Kidney (tissue), 14 donors: Measurements from ENCODE around the gene NFAM1. TPM values are rescaled to one million over a fixed set of nuclear protein-coding genes. Genes with fewer than 3 reads are reported as not detected.
A peak's percentile ranks its signal among the peaks of the same experiment; 100 is the strongest.

Source experiments
- DNase-seq, 5 donors: peaks; one replicate each; pipeline ENCODE4 v3.0.0-alpha.2; 2013 to 2020
- FAIRE-seq: peaks from 2 replicates; lab custom pipeline; 2012; peaks lifted over from hg19 to GRCh38; lab: Jason Lieb, UNC
- H3K27ac ChIP-seq, 2 donors: one replicate each; pipeline ENCODE4 v1.7.0; 2013; ENCODE audit warnings: low read depth in 2 of 2, low read length in 2 of 2, inconsistent platforms in 1 of 2
- H3K27me3 ChIP-seq: one replicate; pipeline ENCODE4 v1.7.1; 2013; ENCODE audit warnings: low read length, inconsistent platforms; ENCODE audit not compliant: control insufficient read depth, insufficient read depth
- H3K36me3 ChIP-seq, 3 donors: one replicate each; pipeline versions ENCODE4 v1.7.0 to v1.7.1; 2013; ENCODE audit warnings: low read length in 3 of 3, control low read depth in 1 of 3, inconsistent platforms in 1 of 3; ENCODE audit not compliant: insufficient read depth in 3 of 3, control insufficient read depth in 2 of 3
- H3K4me1 ChIP-seq, 3 donors: one replicate each; pipeline versions ENCODE4 v1.7.0 to v1.7.1; 2013; ENCODE audit warnings: low read length in 3 of 3, inconsistent platforms in 1 of 3, low read depth in 1 of 3; ENCODE audit not compliant: control insufficient read depth in 2 of 3, insufficient read depth in 2 of 3
- H3K4me3 ChIP-seq, 3 donors: one replicate each; pipeline versions ENCODE4 v1.7.0 to v1.8.1; 2013; ENCODE audit warnings: low read length in 3 of 3, control low read depth in 1 of 3, inconsistent platforms in 1 of 3
- H3K9ac ChIP-seq, 3 donors: one replicate each; pipeline versions ENCODE4 v1.7.0 to v1.7.1; 2013; ENCODE audit warnings: low read length in 3 of 3, control low read depth in 1 of 3, inconsistent platforms in 1 of 3
- H3K9me3 ChIP-seq, 3 donors: one replicate each; pipeline versions ENCODE4 v1.7.0 to v1.7.1; 2013; ENCODE audit warnings: low read length in 3 of 3, control low read depth in 1 of 3, inconsistent platforms in 1 of 3; ENCODE audit not compliant: control insufficient read depth in 2 of 3, insufficient read depth in 1 of 3
- intact Hi-C: fragments of 100-400 bp; cut with DNase I; formaldehyde crosslinking; loops from one replicate; pipeline ENCODE4 v1.11.1; 2022
- polyA plus RNA-seq: library from polyadenylated mRNA; stranded (reverse); fragments of 350-450 nt; fragmentation: Illumina TruSeq; extraction: RNeasy Lipid Tissue Mini Kit (QIAGEN cat#74804); gene quantifications from one replicate; pipeline ENCODE4 v1.2.3, GENCODE V29; 2014; ENCODE audit warnings: low read depth, low replicate concordance; ENCODE audit not compliant: insufficient read depth
- total RNA-seq: library from RNA; stranded (reverse); fragmentation: NEBNext Ultra II Directional; extraction: Animal tissue kit (Norgen Biotek cat#: 25700); gene quantifications from one replicate; pipeline ENCODE4 v1.2.1, GENCODE V29; 2021
- TF ChIP-seq, protein P1 (sequence below): IDR thresholded peaks from 3 replicates; pipeline ENCODE4 v1.5.1; 2012; ENCODE audit warnings: mild to moderate bottlenecking, moderate library complexity, borderline replicate concordance; ENCODE audit not compliant: insufficient read depth; ENCODE audit errors: extremely low read depth
- donor health status: control.
- donor health status: control.
- donor health status: control.
- donor health status: control.
- donor health status: control.
- donor health status: DM: yes; HTN: yes; CAD: no.
- donor health status: Normal renal cell carcinoma (clear cell type).

NFAM1 gene
- total and polyA plus RNA-seq, 2 donors from 2014 or later = 0.60 to 7.9 TPM

DNA sequence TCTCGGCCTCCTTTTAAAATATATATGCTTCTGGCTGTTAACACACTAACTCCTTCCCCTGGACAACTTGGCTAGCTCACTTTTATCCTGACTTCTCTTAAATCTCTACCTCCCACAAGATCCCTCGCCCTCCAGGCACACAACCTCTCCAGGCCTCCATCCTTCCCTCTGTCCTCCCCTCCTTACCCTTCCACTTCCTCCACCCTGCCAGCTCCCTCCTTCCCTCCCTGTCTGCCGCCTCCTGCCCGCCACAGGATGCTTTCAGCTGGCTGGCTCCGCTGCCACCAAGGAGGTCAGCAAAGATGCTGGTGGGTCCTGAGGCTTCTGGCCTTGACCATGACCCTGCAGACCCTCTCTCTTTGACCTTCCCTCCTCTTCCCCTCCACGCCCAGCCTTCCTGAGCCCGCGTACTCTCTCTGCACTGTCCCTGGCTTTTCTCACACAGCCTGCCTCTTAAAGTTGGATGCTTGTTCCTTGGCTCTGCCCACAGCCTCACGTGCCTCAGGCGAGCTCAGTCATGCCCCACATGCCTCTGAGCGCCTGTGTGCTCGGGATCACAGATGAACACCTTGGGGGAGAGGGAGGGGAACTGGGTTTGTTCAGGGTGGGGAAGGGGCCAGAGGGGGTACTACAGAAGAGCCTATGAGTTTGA, 6.7 kb downstream of the NFAM1 start:
- no peaks in the 10 kb centered on the region for H3K4me1 ChIP-seq
- DNase-seq (peak in 1 of 5 donors; percentile 41), FAIRE-seq (no peak)
- no peak overlapping the region for H3K27ac ChIP-seq
- no peaks in the 10 kb centered on the region for H3K36me3 ChIP-seq
- H3K9ac ChIP-seq = no peak overlapping the region
- no peak overlapping the region for H3K4me3 ChIP-seq
- H3K27me3 ChIP-seq = no peaks in the 10 kb centered on the region
- TF ChIP-seq, protein P1, sequence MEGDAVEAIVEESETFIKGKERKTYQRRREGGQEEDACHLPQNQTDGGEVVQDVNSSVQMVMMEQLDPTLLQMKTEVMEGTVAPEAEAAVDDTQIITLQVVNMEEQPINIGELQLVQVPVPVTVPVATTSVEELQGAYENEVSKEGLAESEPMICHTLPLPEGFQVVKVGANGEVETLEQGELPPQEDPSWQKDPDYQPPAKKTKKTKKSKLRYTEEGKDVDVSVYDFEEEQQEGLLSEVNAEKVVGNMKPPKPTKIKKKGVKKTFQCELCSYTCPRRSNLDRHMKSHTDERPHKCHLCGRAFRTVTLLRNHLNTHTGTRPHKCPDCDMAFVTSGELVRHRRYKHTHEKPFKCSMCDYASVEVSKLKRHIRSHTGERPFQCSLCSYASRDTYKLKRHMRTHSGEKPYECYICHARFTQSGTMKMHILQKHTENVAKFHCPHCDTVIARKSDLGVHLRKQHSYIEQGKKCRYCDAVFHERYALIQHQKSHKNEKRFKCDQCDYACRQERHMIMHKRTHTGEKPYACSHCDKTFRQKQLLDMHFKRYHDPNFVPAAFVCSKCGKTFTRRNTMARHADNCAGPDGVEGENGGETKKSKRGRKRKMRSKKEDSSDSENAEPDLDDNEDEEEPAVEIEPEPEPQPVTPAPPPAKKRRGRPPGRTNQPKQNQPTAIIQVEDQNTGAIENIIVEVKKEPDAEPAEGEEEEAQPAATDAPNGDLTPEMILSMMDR = no peak
- H3K9me3 ChIP-seq = no peaks in the 10 kb centered on the region
- intact Hi-C loops = no loop called here

DNA sequence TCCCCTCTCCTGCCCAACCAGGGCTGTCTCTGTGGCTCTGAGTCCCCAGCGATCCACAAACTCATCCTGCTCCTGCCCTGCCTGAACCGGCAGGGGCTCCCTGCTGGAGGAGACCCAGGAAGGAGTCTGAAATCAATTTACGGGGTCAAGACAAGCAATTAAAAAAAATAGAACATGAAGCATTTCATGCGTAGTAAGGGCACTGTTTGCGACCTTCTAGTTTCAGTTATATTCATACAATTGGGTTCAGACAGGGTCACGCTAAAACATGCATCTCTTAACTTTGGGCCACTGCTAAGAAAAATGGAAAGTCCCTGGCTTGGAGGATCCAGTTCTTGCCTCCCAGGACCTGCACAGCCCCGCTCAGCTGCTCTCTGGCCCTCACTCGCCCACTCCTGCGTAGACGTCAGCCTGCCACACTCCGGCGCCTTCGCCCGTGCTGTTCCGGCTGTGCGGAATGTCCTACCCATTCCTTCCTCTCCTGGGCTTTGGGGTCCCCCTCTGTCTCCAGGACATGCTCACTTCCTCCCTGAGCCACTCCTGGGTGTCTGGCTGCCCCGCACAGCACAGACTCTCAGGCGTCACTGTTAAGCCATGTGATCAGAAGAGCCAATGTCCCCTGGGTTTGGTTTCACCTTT, 12.8 kb downstream of the NFAM1 start:
- no peak for FAIRE-seq
- Histone ChIP-seq H3K4me1 (peaks cover 0 to 3% (median 0%) of the 10 kb centered on the region in 3 donors), H3K36me3 (no peaks in the 10 kb centered on the region), H3K9me3 (no peaks in the 10 kb centered on the region), H3K27ac (peak overlapping the region in 1 of 2 donors; percentile 42), H3K9ac (no peak overlapping the region), H3K27me3 (no peaks in the 10 kb centered on the region), H3K4me3 (peak overlapping the region in 2 of 3 donors; percentile 9 to 23)
- TF ChIP-seq, protein P1 = no peak
- DNase-seq = peak; percentile 68 to 92 (median 72)
- intact Hi-C loops = no loop called here

DNA sequence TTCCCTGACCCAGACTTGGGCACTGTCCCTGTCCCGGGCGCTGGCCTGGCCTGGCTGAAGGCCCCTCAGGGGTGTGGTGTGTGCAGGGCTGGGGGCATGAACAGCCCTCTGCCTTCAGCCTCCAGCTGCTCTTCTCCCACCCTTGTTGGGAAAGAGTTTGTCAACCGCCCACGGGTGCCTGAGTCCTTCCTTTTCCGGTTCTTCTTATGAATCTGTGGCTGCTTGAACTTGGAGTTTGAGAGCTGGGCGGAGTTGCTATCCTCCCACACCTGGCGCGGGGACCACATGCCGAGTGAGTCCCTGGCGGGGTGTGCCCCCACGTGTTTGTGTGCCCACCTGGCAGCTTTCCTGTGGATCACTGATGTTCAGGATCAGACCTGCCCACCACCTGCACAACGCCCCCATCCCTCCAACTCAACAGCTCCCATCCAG, 13.4 kb downstream of the NFAM1 start:
- FAIRE-seq (no peak), DNase-seq (peak in 1 of 5 donors; percentile 60)
- Histone ChIP-seq H3K9me3 (no peaks in the 10 kb centered on the region), H3K9ac (no peak overlapping the region), H3K4me3 (no peak overlapping the region), H3K36me3 (no peaks in the 10 kb centered on the region), H3K27me3 (no peaks in the 10 kb centered on the region), H3K4me1 (peaks cover 0 to 3% (median 0%) of the 10 kb centered on the region in 3 donors), H3K27ac (peak overlapping the region in 1 of 2 donors; percentile 42)
- intact Hi-C loops = no loop called here
- TF ChIP-seq, protein P1 = no peak
